HG03108 (cell line): ENCODE results near the gene MS4A10.

Experiments
- ATAC-seq: cut with Tn5 transposase; IDR thresholded peaks from one replicate; pipeline ENCODE4 v1.9.1; 2021; ENCODE audit warnings: moderate library complexity; ENCODE audit not compliant: unreplicated experiment

Gene MS4A10

DNA sequence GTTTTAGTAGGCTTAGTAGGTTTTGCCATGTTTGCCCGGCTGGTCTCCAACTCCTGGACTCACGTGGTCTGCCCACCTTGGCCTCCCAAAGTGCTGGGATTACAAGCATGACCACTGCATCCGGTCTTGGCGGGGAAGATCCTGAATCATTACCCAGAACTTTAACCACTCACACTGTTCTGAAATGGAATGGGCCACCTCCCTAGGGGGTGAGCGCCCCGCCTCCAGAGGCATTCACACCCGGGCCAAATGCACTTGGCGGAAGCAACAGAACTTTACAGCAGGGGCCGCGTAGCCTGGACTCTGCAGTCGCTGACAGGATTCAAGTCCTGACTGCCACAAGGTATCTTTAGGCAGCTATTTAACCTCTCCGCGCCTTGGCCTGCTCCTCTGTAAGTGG, 62.1 kb downstream of the MS4A10 start:
- no peak for ATAC-seq

DNA sequence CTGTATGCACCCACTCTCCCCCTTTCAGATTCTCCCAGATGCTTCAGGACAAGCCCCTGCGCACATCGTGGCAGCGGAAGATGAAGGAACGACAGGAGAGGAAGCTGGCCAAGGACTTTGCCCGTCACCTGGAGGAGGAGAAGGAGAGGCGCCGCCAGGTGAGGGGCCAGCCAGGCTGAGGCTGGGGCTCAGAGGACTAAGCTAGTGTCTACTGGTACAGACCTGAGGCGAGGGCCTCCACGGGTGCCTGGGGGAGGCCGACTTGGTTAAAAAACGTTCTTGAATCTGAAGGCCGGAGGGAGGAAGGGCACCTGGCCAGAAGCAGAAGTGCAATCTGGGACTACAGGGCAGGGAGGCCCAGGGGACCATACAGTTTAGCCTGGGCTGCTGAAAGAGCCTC, 62.8 kb downstream of the MS4A10 start:
- ATAC-seq, result no peak

- ATAC-seq, result no peak
Measured at GRCh38 chr11:60848714-60849151, 63.6 kb downstream of the MS4A10 start.

DNA sequence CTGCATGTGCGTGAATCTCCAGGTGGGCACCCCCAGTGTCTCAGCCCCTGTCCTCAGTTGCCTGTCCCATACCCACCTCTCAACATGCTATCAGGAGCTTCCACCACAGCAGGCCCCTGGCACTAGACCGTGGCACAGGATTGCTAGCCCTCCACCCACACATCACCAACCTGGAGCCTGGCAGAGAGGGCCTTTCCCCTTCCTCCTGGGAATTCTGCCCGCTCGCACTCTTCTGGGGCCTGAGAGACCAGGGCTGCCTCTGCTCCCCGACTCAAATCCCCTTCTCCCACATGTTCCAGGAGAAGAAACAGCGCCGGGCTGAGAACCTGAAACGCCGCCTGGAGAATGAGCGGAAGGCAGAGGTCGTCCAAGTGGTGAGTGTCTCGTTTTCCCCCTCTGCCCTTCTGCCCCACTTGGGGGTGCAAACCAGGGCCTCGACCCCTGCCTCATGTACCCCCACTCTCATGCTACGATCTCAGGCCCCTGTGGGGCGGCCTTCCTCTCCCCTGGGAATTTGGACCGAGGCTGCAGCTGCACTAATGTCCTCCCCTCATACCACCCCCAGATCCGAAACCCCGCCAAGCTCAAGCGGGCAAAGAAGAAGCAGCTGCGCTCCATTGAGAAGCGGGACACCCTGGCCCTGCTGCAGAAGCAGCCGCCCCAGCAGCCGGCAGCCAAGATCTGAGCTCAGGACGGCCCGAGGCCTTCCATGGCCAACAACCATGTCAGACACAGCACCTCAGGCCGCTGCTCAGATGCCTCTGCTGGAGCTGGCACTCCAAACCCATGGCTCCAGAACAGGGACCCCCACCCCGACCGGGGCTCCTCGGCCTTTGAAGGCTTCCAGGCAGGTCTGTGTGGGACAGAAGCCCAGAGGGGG, 64.7 kb downstream of the MS4A10 start:
- no peak for ATAC-seq
